Hematopoietic multipotent progenitor cell treated with erythropoietin and hydrocortisone succinate and interleukin-3 and kit ligand, for 15 days (in vitro differentiated cells): ENCODE data around the gene GATA5.
A peak's percentile ranks its signal among the peaks of the same experiment; 100 is the strongest.

ENCODE experiments used
- DNase-seq: peaks from one replicate; pipeline ENCODE4 v3.0.0-alpha.2; 2015; ENCODE audit warnings: low spot score

GATA5 gene

DNA sequence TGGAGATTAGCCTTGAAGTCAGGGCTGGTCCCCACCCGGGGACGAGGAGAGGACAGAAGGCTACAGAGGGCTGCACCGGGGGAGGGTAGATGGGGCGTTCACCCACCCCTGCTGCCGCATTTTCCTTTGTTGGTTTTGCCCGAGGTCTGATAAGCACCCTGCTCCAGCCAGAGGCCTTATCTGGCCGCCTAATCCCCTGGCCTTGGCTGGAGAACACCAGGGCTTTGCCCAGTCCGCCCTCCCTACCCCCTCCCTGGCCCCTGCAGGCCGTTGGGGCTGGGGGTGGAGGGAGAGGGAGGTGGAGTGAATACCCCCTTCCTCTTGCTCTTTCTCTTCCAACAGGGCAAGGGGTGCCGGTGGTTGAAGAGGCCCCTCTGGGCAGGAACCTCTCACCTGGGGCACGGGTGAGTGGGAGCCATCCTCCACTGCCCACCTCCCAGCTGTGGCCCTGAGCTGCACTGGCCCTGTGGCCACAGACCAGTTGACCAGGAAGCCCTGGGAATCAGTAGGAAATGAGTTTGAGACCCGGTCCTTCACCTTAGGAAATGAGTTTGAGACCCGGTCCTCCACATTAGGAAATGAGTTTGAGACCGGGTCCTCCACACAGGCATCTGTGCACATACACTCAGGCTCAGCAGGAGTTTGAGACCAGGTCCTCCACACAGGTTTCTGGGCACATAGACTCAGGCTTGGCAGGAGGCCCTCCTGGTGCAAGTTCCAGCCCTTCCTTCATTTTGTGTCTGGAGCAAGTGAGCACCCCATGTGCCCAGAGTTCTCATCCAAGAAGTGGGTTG lies 12.0 kb upstream of the GATA5 start:
- DNase-seq = peak; percentile 68

GRCh38 chr20:62487118-62487517 lies 11.3 kb upstream of the GATA5 start:
- DNase-seq = no peak

GRCh38 chr20:62486484-62486883 lies 10.7 kb upstream of the GATA5 start:
- DNase-seq = peak; percentile 43

GRCh38 chr20:62485701-62486089 lies 9.9 kb upstream of the GATA5 start:
- DNase-seq = no peak

- peak; percentile 59 for DNase-seq
Observed at GRCh38 chr20:62485062-62485700, 9.4 kb upstream of the GATA5 start.

DNA sequence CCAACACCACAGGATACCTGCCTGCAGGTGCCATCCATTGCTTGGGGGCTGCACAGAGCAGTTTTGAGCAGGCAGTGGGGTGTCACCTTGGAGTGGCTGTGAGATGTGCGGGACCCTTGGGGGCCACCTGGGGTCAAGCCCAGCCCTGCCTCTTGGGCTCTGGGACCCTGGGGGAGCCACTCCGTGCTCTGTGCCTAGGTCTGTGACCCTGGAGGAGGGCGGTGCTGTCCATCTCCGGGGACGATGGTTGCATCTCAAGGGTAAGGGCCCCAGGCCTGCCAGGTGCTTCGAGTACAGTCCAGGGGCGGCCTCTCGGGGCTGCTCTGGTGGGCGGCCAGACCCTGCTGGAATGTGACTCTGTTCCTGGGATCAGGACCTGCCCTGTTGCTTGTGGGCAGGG lies 8.7 kb upstream of the GATA5 start:
- no peak for DNase-seq

GRCh38 chr20:62483613-62484458 lies 8.0 kb upstream of the GATA5 start:
- DNase-seq = no peak

DNA sequence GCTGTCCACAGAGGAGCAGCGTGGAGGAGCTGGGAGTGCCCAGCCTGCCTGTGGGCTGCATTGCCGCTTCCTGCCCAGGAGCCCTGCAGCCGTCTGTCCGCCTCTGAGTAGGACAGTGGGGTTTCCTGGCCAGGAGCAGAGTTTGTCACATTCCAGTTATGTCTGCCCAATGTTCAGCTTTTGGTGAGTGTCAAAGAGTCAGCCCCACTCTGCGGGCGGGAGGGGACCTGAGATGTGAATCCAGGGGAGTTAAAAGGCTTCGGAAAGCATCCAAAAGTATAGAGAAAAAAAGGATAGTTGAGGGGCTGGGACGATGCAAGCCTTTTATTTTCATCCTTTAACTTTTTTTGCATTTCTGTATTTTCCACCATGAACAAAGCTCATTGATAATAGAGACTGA lies 7.2 kb upstream of the GATA5 start:
- no peak for DNase-seq

GRCh38 chr20:62482146-62482809 lies 6.5 kb upstream of the GATA5 start:
- peak; percentile 66 for DNase-seq

GRCh38 chr20:62481425-62482145 lies 5.8 kb upstream of the GATA5 start:
- DNase-seq = no peak

DNA sequence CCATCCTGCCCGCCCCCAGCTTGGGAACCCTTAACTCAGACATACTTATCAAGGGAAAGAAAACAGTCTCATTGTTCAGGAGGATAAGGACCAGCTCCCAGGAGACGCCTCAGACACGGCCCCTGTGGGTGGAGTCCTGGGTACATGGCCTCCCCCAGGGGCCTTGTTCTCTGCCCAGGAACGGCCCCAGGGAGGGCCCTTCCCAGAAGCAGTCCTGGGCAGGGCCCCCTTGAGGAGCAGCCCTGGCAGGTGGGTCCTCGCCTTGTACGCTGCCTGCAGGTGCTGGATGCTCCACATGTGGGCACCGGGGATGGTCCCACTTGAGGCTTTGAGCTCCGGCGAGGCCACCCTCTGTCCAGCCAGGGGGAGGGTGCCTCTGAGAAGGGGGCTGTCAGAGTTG lies 4.5 kb upstream of the GATA5 start:
- DNase-seq = no peak

DNA sequence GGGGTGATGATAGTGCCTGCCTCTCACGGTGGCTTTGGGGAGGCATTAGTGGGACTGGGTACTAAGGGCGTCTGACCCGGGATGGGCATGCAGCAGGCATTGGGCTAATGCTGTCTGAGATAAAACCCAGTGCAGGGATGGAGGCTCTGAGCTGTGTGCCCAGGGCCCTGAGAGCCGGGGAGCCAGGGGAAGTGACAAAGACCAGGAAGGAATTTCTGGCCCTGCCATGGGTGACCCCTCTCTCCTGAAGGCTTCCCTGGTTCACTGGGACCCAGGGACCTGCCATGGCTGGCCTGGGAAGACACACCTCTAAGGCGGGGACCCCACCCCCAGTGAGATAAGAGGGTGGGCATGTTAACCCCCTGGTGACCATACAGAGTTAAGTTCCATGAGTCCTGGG lies 3.9 kb upstream of the GATA5 start:
- DNase-seq = no peak

DNA sequence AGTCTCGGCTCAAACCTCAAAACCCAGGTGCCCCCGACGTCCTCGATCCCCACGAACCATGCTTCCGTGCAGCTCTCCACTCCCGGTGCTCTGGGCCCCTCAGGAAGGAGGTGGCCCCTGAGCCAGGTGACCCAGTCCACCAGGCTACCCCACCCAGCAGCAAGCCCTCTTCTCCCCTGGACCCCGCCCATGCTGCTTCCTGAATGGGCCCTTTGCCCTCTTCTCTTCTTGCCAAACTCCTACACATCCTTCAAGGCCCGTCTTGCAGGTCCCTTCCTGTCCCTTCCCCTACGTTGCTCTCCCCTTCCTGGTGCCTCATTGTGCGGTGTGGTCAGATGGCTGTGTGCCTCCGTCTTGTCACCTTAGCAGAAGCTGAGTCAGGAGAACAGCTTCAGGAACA lies 3.4 kb upstream of the GATA5 start:
- no peak for DNase-seq

DNA sequence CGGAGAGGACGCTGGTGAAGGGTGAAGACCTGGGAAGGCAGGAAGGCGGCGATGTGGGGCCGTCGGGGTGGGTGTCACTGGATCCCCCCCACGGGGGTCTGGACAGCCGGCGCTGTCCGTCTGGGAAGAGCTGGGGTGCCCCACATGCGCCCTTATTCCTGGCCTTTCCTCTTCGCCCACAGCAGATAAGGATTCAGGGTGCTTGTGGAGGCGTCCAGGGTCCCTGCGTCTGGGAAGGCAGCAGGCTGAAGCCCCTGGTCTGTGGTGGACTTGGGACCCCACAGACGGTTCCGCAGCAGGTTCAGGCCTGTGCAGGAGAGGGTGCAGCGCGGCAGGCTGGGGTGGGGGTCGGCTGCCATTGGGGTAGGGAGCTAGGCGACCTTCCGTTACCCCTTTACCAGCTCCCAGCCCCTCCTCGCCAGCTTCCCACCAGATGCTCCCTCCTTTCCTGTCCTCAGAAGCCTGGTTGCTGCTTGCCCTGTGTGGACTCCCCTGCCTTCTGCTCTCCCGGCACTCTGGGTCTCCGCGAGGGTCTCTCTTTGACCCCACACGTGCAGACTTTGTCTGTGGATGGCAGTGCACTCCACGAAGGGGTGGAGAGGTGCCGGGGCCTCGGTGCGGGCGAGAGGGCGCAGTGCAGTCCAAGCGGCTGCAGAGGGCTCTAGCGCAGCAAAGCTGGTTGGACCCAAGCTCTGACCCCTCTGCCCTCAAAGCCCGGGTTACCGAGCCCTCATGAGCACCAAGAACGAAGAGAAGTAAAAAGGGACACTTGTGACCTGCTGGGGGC lies 2.1 kb upstream of the GATA5 start:
- peak; percentile 8 for DNase-seq

DNA sequence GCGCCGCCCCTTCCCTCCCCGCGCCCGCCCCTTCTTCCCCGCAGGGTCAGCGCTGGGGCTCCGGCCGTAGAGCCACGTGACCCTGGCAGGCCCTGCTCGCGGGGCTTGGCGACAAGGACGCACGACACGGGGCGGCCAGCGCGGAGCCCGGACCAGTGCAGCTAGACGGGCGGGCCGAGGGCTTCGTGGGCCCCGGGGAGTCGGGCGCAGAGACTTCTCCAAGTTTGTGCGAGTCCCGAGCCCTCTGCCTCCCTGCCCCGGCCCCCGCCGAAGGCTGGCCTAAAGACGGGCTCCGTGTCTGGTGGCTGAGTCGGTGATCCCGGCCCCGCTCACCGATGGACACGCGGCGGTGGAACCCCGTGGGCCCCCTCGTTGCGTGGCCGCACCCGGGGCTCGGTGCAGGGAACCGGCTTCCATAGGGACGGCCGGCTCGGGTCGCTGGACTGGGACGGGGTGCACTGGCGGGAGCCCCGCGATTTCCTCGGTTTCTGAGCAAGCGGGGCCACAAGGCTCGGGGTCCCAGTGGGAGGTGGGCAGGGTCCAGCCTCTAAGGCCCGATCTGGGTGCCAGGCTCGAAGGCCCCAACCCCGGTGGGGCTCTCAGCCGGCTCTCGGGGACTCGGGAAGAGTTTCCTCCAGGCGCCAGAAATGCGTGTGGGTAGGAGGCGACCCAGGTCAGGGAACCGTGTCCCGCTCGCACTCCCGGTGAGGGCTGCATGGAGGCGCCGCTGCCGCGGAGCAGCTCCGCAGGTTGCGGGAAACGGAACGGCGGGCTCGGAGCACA lies 452 bp upstream of the GATA5 start:
- no peak for DNase-seq

GRCh38 chr20:62475027-62475771 lies 596 bp downstream of the GATA5 start:
- DNase-seq = no peak

GRCh38 chr20:62474604-62475026 lies 1.2 kb downstream of the GATA5 start:
- DNase-seq = no peak

GRCh38 chr20:62473717-62474603 lies 1.8 kb downstream of the GATA5 start:
- no peak for DNase-seq
